ENCODE data around the gene KLHL1.

Gene KLHL1

GRCh38 chr13:69856331-69856730 is 251.9 kb downstream of the KLHL1 start:
- TF ChIP-seq, protein P1, sequence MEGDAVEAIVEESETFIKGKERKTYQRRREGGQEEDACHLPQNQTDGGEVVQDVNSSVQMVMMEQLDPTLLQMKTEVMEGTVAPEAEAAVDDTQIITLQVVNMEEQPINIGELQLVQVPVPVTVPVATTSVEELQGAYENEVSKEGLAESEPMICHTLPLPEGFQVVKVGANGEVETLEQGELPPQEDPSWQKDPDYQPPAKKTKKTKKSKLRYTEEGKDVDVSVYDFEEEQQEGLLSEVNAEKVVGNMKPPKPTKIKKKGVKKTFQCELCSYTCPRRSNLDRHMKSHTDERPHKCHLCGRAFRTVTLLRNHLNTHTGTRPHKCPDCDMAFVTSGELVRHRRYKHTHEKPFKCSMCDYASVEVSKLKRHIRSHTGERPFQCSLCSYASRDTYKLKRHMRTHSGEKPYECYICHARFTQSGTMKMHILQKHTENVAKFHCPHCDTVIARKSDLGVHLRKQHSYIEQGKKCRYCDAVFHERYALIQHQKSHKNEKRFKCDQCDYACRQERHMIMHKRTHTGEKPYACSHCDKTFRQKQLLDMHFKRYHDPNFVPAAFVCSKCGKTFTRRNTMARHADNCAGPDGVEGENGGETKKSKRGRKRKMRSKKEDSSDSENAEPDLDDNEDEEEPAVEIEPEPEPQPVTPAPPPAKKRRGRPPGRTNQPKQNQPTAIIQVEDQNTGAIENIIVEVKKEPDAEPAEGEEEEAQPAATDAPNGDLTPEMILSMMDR (IDR thresholded peaks at IDR 0.05) = no peak
- no peak overlapping the region for H3K4me3 ChIP-seq
- no peak for DNase-seq (ENCODE audit: low spot score)
- H3K27ac ChIP-seq = no peak overlapping the region

- DNase-seq (ENCODE audit: low spot score) = no peak
- Histone ChIP-seq H3K4me3 (no peak overlapping the region), H3K27ac (no peak overlapping the region)
- TF ChIP-seq, protein P1 (IDR thresholded peaks at IDR 0.05) = no peak
These were observed 279.7 kb downstream of the KLHL1 start for GRCh38 chr13:69828527-69828926.

DNA sequence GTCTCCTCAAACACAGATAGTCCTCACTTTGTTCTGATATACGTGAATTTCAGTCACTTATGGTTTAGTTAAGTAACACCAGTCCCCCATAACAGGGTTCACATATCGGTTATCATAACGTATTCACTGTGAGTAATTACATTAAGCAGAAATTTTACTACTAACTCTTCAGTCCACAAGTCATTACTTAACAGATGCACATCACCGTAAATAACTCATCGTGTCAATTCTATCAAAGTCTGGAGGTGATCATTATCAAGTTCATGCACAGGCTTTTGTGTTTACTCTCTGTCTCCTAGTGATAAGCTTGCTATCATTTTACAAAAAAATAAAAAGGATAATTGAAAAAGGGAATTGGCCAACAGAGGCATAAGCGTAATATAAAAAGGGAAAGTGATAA is 288.1 kb downstream of the KLHL1 start:
- H3K27ac ChIP-seq = no peak overlapping the region
- DNase-seq (ENCODE audit: low spot score) = no peak
- TF ChIP-seq, protein P1 (IDR thresholded peaks at IDR 0.05) = no peak

DNA sequence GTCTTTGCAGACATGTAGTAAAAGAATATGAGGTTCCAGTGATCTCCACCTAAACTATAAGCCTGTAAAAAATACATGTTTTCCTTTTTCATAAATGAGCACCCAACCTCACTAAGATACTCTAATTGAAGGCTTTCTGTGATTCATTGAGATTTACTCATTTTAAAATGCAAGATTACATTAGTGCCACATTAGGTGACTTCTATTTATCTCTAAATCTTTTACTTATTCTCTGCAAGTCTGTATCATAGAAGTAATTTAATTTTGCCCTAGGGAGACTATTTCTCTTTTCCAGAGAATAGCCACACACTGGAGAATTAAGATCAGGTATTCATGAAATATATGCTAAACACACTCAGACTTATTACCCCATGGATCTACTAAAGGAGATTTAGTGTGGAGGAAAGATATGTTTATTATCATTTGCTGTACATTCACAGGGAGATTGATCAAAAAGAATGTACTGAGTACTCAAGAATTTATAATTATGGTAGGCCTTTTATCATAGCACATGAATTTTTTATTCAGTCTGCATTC is 290.9 kb downstream of the KLHL1 start:
- no peak overlapping the region for H3K4me3 ChIP-seq
- H3K27ac ChIP-seq = no peak overlapping the region
- no peak for DNase-seq (ENCODE audit: low spot score)
- TF ChIP-seq, protein P1 (IDR thresholded peaks at IDR 0.05) = no peak

More for the DNA sequence above, 288.1 kb downstream of the KLHL1 start:
- no peak overlapping the region for H3K4me3 ChIP-seq

- TF ChIP-seq, protein P1 (IDR thresholded peaks at IDR 0.05) = no peak
- Histone ChIP-seq H3K4me3 (no peak overlapping the region), H3K27ac (no peak overlapping the region)
- no peak for DNase-seq (ENCODE audit: low spot score)
These were observed 299.1 kb downstream of the KLHL1 start for GRCh38 chr13:69809152-69809551.

DNA sequence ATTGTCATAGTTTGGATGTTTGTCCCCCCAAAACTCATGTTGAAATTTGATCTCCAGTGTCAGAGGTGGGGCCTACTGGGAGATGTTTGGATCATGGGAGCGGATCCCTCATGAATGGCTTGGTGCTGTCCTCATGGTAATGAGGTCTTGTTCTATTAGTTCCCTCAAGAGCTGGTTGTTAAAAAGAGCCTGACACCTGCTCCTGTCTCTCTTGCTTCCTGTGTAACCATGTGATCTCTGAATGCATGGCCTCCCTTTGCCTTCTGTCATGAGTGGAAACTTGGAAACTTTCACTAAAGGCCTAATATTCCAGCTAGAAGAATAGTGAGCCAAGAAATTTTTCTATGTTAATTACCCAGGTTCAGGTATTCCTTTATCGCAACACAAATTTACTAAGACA is 312.0 kb downstream of the KLHL1 start:
- TF ChIP-seq, protein P1 (IDR thresholded peaks at IDR 0.05) = no peak

GRCh38 chr13:69793783-69794453 is 314.3 kb downstream of the KLHL1 start:
- no peak for DNase-seq (ENCODE audit: low spot score)
- TF ChIP-seq, protein P1 (IDR thresholded peaks at IDR 0.05) = no peak
- no peak overlapping the region for H3K27ac ChIP-seq
- no peak overlapping the region for H3K4me3 ChIP-seq

More for the DNA sequence above, 312.0 kb downstream of the KLHL1 start:
- Histone ChIP-seq H3K4me3 (no peak overlapping the region), H3K27ac (no peak overlapping the region)
- DNase-seq (ENCODE audit: low spot score) = no peak

All from coronary artery (tissue), 2 donors.